Activated CD8-positive, alpha-beta memory T cell treated with anti-CD3 and anti-CD28 coated beads for 36 hours (primary cell): ENCODE results near the gene TSC22D4. TPM values are rescaled to one million over a fixed set of nuclear protein-coding genes. Genes with fewer than 3 reads are reported as not detected.

Experiments used
- CTCF ChIA-PET: fragments of 350-600 bp; sonication (Branson Sonifier 250); formaldehyde crosslinking; loops from one replicate; lab custom pipeline; 2021; ENCODE audit warnings: antibody characterized with exemption; lab: Charles Lee
- POLR2A ChIA-PET: fragments of 350-600 bp; sonication (Branson Sonifier 250); formaldehyde crosslinking; loops from one replicate; lab custom pipeline; 2021; ENCODE audit warnings: antibody characterized with exemption; lab: Charles Lee
- total RNA-seq, 2 experiments: library from RNA; stranded (reverse); gene quantifications; one replicate each; pipeline ENCODE4 v1.2.3, GENCODE V29; 2021

The TSC22D4 gene
- total RNA-seq, 2 experiments from 2014 or later, result 90.9 to 95.0 TPM

- ChIA-PET POLR2A (interaction anchor here (0.5 to 2.5 kb wide), 3 partner anchors 27 to 159 kb away, joined by 3 to 6 read pairs (median 4); partner anchors contain the start of gene FBXO24), CTCF (interaction anchor here (0.6 to 2.5 kb wide), 2 partner anchors 20 to 41 kb away, joined by 4 to 9 read pairs; no protein-coding TSS in a partner anchor)
These were observed 51.2 kb downstream of the TSC22D4 start for GRCh38 chr7:100427762-100428198.

- CTCF ChIA-PET, result no interaction called here
These were observed 52.5 kb downstream of the TSC22D4 start for GRCh38 chr7:100426516-100426915.

GRCh38 chr7:100425347-100425746 is 53.7 kb downstream of the TSC22D4 start:
- ChIA-PET POLR2A (no interaction called here), CTCF (no interaction called here)

More at GRCh38 chr7:100426516-100426915, 52.5 kb downstream of the TSC22D4 start:
- POLR2A ChIA-PET, result interaction anchor here (0.7 kb wide), 1 partner anchor 18 kb away, joined by 7 read pairs; no protein-coding TSS in a partner anchor

- POLR2A ChIA-PET, result no interaction called here
- CTCF ChIA-PET, result interaction anchor here (1.6 kb wide), 1 partner anchor 15 kb away, joined by 7 read pairs; no protein-coding TSS in a partner anchor
These were observed 55.7 kb downstream of the TSC22D4 start for GRCh38 chr7:100423315-100423714.

- ChIA-PET POLR2A (interaction anchor here (0.6 kb wide), 1 partner anchor 144 kb away, joined by 3 read pairs; no protein-coding TSS in a partner anchor), CTCF (no interaction called here)
These were observed 59.3 kb downstream of the TSC22D4 start for GRCh38 chr7:100419660-100420226.

GRCh38 chr7:100418930-100419659 is 59.9 kb downstream of the TSC22D4 start:
- ChIA-PET POLR2A (no interaction called here), CTCF (interaction anchor here (1.6 kb wide), 1 partner anchor 12 kb away, joined by 4 read pairs; no protein-coding TSS in a partner anchor)

Other genes starting within 250 kb of the TSC22D4 start
- not detected for gene SPDYE3, start 171.5 kb downstream of the TSC22D4 start, total RNA-seq
- gene PILRB, start 121.1 kb downstream of the TSC22D4 start, total RNA-seq, result 10 to 100 TPM; 29.9 to 36.7 TPM
- under 1 TPM; 0.30 to 0.48 TPM for gene PILRA, start 105.7 kb downstream of the TSC22D4 start, total RNA-seq
- 1 to 10 TPM; 2.3 TPM for gene ZCWPW1, start 50.5 kb downstream of the TSC22D4 start, total RNA-seq
- gene MEPCE, start 49.4 kb downstream of the TSC22D4 start, total RNA-seq, result 10 to 100 TPM; 69.9 to 70.3 TPM
- gene PPP1R35, start 42.7 kb downstream of the TSC22D4 start, total RNA-seq, result 10 to 100 TPM; 47.3 to 47.8 TPM
- gene SPACDR, start 15.0 kb downstream of the TSC22D4 start, total RNA-seq, result 1 to 10 TPM; 1.4 to 1.6 TPM
- gene NYAP1, start 4.7 kb upstream of the TSC22D4 start, total RNA-seq, result under 1 TPM; 0.13 to 0.15 TPM
- gene AGFG2, start 60.0 kb upstream of the TSC22D4 start, total RNA-seq, result 10 to 100 TPM; 64.1 to 64.8 TPM
- gene SAP25, start 94.7 kb upstream of the TSC22D4 start, total RNA-seq, result 1 to 10 TPM; 5.6 to 7.5 TPM
- 10 to 100 TPM; 80.3 to 84.5 TPM for gene LRCH4, start 106.9 kb upstream of the TSC22D4 start, total RNA-seq
- under 1 TPM; 0.36 TPM for gene FBXO24, start 107.1 kb upstream of the TSC22D4 start, total RNA-seq
- 1 to 10 TPM; 6.3 to 8.1 TPM for gene PCOLCE, start 123.1 kb upstream of the TSC22D4 start, total RNA-seq
- gene MOSPD3, start 133.3 kb upstream of the TSC22D4 start, total RNA-seq, result 10 to 100 TPM; 15.4 to 16.7 TPM
- 10 to 100 TPM; 17.7 to 21.8 TPM for gene TFR2, start 162.3 kb upstream of the TSC22D4 start, total RNA-seq
- not detected for gene ACTL6B, start 177.2 kb upstream of the TSC22D4 start, total RNA-seq
- 100 to 1,000 TPM; 235 to 241 TPM for gene GNB2, start 194.5 kb upstream of the TSC22D4 start, total RNA-seq
- gene GIGYF1, start 215.0 kb upstream of the TSC22D4 start, total RNA-seq, result 10 to 100 TPM; 47.8 to 48.6 TPM
- 10 to 100 TPM; 82.3 to 85.9 TPM for gene POP7, start 226.9 kb upstream of the TSC22D4 start, total RNA-seq
- under 1 TPM in 1 of 2 experiments, not detected in 1; 0.15 TPM for gene EPO, start 241.3 kb upstream of the TSC22D4 start, total RNA-seq